Subcutaneous adipose tissue (tissue), 4 donors: ENCODE data around the gene SCRT2. TPM values are rescaled to one million over a fixed set of nuclear protein-coding genes. Genes with fewer than 3 reads are reported as not detected.

Experiments used
- total RNA-seq, 4 donors: library from RNA; depleted of rRNA; stranded (reverse); fragments of >200 nt; gene quantifications; one replicate each; pipeline ENCODE4 v1.1.0, GENCODE V29; 2016
- TF ChIP-seq, protein P1 (sequence below): fragments of 450-650 bp; IDR thresholded peaks from one replicate; pipeline ENCODE4 v1.5.1; 2016; ENCODE audit warnings: low read depth, mild to moderate bottlenecking, control low read depth, antibody characterized with exemption, moderate library complexity

SCRT2 gene
- total RNA-seq, 4 donors from 2014 or later = not detected

DNA sequence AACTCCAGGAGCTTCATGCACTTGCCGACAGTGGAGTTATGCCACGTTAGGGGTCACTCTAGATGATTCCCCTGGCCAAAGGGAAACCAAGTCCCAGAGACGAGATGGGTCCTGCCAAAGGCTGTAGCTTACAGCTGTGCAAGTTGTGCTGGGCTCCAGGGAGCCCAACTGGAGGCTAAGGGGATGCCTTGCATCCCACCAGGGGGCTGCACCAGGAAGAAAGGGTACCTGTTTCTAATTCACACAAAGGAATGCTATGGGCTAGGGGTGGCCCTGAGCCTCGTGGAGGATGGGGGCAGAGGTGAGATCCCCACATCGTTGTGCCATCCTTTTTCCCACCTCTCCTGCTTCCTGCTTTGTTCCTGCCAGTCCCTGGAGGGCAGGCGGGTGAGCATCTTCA is 23.7 kb upstream of the SCRT2 start:
- TF ChIP-seq, protein P1, sequence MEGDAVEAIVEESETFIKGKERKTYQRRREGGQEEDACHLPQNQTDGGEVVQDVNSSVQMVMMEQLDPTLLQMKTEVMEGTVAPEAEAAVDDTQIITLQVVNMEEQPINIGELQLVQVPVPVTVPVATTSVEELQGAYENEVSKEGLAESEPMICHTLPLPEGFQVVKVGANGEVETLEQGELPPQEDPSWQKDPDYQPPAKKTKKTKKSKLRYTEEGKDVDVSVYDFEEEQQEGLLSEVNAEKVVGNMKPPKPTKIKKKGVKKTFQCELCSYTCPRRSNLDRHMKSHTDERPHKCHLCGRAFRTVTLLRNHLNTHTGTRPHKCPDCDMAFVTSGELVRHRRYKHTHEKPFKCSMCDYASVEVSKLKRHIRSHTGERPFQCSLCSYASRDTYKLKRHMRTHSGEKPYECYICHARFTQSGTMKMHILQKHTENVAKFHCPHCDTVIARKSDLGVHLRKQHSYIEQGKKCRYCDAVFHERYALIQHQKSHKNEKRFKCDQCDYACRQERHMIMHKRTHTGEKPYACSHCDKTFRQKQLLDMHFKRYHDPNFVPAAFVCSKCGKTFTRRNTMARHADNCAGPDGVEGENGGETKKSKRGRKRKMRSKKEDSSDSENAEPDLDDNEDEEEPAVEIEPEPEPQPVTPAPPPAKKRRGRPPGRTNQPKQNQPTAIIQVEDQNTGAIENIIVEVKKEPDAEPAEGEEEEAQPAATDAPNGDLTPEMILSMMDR = no peak

DNA sequence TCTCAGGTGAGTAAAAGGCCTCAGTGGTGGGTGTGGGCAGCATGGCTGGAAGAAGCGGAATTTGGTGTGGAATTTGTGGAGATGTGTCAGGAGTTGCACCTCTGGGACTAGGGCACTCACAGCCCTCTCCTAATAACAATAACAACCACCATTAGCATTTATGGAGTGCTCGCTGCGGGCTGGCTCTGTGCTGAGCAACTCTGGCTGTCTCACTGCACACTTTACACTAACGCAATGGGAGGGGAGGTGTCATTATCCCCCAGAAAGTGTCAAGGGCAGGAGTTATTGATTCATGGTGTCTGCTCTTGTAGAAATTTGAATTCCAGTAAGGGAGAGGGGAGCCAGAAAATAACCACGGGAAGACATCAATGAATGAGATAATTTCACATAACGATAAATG is 22.7 kb upstream of the SCRT2 start:
- TF ChIP-seq, protein P1 = no peak

DNA sequence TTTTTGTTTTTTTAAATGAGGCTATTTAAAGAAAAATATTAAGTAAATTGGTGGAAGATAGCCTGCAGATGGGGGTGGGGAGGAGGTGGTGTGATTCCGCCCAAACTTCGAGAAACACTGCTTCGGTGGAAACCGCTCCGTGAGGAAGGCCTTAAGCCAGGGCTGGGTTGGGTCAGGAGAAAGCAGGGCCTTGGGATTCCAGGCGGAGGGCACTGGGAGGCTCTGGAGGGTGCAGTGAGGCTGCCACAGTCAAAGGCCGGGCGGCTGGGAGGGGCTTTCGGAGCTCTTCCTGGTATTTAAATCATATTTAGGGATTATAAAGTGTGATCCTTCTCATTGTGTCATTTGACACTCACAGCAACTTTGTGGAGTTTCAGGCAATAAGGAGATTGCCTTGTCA is 22.2 kb upstream of the SCRT2 start:
- TF ChIP-seq, protein P1 = no peak

DNA sequence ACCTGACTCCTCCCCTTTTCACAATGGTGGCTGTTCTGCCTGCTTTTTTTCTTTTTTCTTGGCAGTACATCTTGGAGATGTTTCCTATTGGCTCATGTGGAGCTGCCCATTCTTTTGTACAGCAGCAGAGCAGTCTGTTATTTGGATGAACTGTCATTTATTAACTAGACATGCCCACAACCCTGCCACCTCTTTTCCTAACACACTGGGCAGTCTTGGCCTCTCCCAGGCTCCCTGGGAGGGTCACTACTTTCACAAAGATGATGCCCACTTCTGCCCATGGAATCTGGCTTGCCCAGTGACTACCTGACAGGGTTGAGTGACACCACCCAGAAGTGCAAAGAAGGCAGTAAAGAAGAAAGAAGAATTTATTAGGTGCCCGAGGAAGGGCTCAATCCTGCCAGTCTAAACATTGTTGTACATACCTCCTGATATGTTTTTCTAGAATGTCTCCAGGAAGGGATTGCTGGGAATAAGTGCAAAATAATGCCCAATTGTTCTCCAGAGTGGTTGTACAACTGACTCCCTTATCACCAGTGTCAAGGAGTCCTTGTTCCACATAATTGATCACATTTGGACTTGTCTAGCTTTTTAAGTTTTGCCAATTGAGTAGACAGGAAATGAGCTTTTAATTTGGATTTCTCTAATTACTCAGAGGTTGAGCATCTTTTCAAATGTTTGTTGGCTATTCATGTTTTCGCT is 19.7 kb upstream of the SCRT2 start:
- TF ChIP-seq, protein P1 = no peak

DNA sequence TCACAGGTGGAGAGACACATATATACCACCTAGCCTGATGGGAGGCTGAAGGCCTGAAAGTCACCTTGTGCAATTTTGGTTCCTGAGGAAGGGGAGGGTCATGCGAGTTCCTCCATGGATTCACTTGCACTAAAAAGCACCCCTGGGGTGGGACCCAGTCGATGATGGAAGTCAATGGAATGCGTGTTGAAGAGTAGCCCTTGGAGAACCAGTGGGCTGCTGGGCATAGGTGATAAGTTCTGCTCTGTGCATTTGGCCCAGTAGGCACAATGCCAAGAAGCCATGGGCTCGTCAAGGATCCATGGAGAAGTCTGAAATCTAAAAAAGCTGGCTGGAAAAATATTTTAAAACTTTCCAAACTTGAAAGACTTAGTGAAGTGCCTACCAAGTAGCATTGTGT is 18.9 kb upstream of the SCRT2 start:
- TF ChIP-seq, protein P1 = no peak

DNA sequence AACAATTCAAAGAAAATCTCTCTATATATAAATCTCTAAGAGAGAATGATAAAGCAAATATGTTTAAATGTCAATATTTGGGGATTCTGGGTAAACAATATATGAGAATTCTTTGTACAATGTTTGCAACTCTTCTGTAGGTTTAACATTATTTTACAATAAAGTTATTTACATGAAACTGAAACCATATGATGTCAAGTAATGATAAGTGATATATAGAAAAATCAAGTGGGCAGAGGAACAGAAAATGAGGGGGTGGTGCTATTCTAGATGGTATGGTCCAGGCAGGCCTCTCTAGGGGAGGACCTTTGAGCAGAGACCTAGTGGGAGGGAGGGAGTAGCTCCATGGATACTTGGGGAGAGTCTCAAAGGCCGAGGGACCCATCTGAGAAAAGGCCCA is 16.4 kb upstream of the SCRT2 start:
- TF ChIP-seq, protein P1 = no peak

DNA sequence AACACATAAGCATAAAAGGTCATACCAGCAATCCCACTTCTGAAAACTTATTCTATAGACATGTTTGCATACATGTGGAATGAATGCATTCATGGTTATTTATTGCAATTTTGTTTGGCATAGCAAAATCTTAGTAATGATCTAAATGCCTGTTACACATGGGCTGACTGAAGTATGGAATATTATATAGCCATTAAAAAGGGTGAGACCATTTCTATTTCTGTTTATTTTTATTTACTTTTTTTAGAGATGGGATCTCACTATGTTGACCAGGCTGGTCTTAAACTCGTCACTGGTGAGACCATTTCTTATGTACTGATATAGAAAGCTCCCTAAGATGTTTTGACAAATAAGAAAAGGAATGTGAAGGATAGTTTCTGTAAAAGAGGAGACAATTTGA is 14.3 kb upstream of the SCRT2 start:
- TF ChIP-seq, protein P1 = no peak
